AML-193 (cell line): ENCODE data around the gene ELL2.

Experiments used
- DNase-seq, 2 experiments: peaks; one replicate each; lab custom pipeline; 2025; lab: John Stamatoyannopoulos, UW

ELL2 gene

GRCh38 chr5:95983080-95983479 lies 21.4 kb upstream of the ELL2 start:
- DNase-seq, result no peak

GRCh38 chr5:95976606-95977005 lies 15.0 kb upstream of the ELL2 start:
- DNase-seq, result no peak

- no peak for DNase-seq
These were observed 14.1 kb upstream of the ELL2 start for GRCh38 chr5:95975703-95976102.

- DNase-seq, result no peak
These were observed 12.2 kb upstream of the ELL2 start for GRCh38 chr5:95973793-95974325.

- DNase-seq, result no peak
These were observed 10.5 kb upstream of the ELL2 start for GRCh38 chr5:95972196-95972595.

GRCh38 chr5:95970359-95970704 lies 8.7 kb upstream of the ELL2 start:
- DNase-seq, result no peak

- DNase-seq, result peak; percentile 74
These were observed 8.2 kb upstream of the ELL2 start for GRCh38 chr5:95969651-95970358.

GRCh38 chr5:95969055-95969454 lies 7.4 kb upstream of the ELL2 start:
- no peak for DNase-seq

GRCh38 chr5:95967236-95967635 lies 5.6 kb upstream of the ELL2 start:
- no peak for DNase-seq

- DNase-seq, result no peak
These were observed 4.4 kb upstream of the ELL2 start for GRCh38 chr5:95966005-95966404.

- DNase-seq, result no peak
These were observed 2.2 kb upstream of the ELL2 start for GRCh38 chr5:95963650-95964410.

GRCh38 chr5:95962785-95963184 lies 1.1 kb upstream of the ELL2 start:
- DNase-seq, result no peak

- DNase-seq, result no peak
These were observed 773 bp upstream of the ELL2 start for GRCh38 chr5:95962475-95962773.

GRCh38 chr5:95960667-95961616 lies 709 bp downstream of the ELL2 start:
- DNase-seq, result peak; percentile 71 to 76

GRCh38 chr5:95959888-95960666 lies 1.6 kb downstream of the ELL2 start:
- peak; percentile 47 to 48 for DNase-seq

GRCh38 chr5:95959051-95959887 lies 2.4 kb downstream of the ELL2 start:
- no peak for DNase-seq

- DNase-seq, result no peak
These were observed 3.2 kb downstream of the ELL2 start for GRCh38 chr5:95958310-95959014.

- no peak for DNase-seq
These were observed 4.0 kb downstream of the ELL2 start for GRCh38 chr5:95957561-95958203.

GRCh38 chr5:95956900-95957293 lies 4.8 kb downstream of the ELL2 start:
- no peak for DNase-seq
